GM21367 (cell line): ENCODE results near the gene PREX1.

Experiments used
- ATAC-seq: cut with Tn5 transposase; IDR thresholded peaks from one replicate; pipeline ENCODE4 v1.9.1; 2021; ENCODE audit not compliant: unreplicated experiment

Gene PREX1

GRCh38 chr20:48626938-48627736 is 200.7 kb downstream of the PREX1 start:
- no peak for ATAC-seq

- no peak for ATAC-seq
These were observed 201.4 kb downstream of the PREX1 start for GRCh38 chr20:48626226-48626937.

- no peak for ATAC-seq
These were observed 202.5 kb downstream of the PREX1 start for GRCh38 chr20:48625136-48625900.

GRCh38 chr20:48624315-48625020 is 203.3 kb downstream of the PREX1 start:
- no peak for ATAC-seq

GRCh38 chr20:48623906-48624265 is 203.9 kb downstream of the PREX1 start:
- ATAC-seq: no peak

GRCh38 chr20:48623176-48623905 is 204.5 kb downstream of the PREX1 start:
- no peak for ATAC-seq

GRCh38 chr20:48622421-48622820 is 205.4 kb downstream of the PREX1 start:
- no peak for ATAC-seq

GRCh38 chr20:48621376-48622078 is 206.3 kb downstream of the PREX1 start:
- ATAC-seq: no peak

- ATAC-seq: no peak
These were observed 207.1 kb downstream of the PREX1 start for GRCh38 chr20:48620507-48621375.

GRCh38 chr20:48620154-48620506 is 207.7 kb downstream of the PREX1 start:
- no peak for ATAC-seq

- ATAC-seq: no peak
These were observed 208.4 kb downstream of the PREX1 start for GRCh38 chr20:48619126-48620101.

GRCh38 chr20:48618631-48619030 is 209.2 kb downstream of the PREX1 start:
- no peak for ATAC-seq

- no peak for ATAC-seq
These were observed 209.7 kb downstream of the PREX1 start for GRCh38 chr20:48618052-48618451.

- ATAC-seq: no peak
These were observed 210.3 kb downstream of the PREX1 start for GRCh38 chr20:48617481-48617880.

- no peak for ATAC-seq
These were observed 211.3 kb downstream of the PREX1 start for GRCh38 chr20:48616481-48616880.

- ATAC-seq: no peak
These were observed 211.9 kb downstream of the PREX1 start for GRCh38 chr20:48615871-48616270.

GRCh38 chr20:48614593-48615274 is 213.1 kb downstream of the PREX1 start:
- ATAC-seq: no peak
